HG02840 (cell line): ENCODE results near the gene KHSRP.
A peak's percentile ranks its signal among the peaks of the same experiment; 100 is the strongest.

Source experiments
- ATAC-seq: cut with Tn5 transposase; IDR thresholded peaks from one replicate; pipeline ENCODE4 v1.9.1; 2021; ENCODE audit warnings: mild to moderate bottlenecking, moderate library complexity, moderate number of reproducible peaks; ENCODE audit not compliant: unreplicated experiment, low FRiP score

KHSRP gene

GRCh38 chr19:6372594-6373095, 52.0 kb downstream of the KHSRP start, which contains the start of gene ALKBH7:
TSS of gene ALKBH7 (plus strand) at chr19:6372794. CDS start at chr19:6372821, 27 bp downstream.
- ATAC-seq: peak; percentile 81

- ATAC-seq: no peak
These were observed 60.3 kb downstream of the KHSRP start for GRCh38 chr19:6364353-6364752.
